ENCODE results near the gene ASRGL1. TPM values are rescaled to one million over a fixed set of nuclear protein-coding genes. Genes with fewer than 3 reads are reported as not detected.

Gene ASRGL1
- total RNA-seq: 1.8 and 3.1 TPM in 2 replicates

GRCh38 chr11:62337303-62338181 lies at the start of gene ASRGL1:
Gene ASRGL1 (plus strand): TSS chr11:62337448. CDS start chr11:62337978, 530 bp downstream.

GRCh38 chr11:62298975-62299374 lies 38.3 kb upstream of the ASRGL1 start, which contains the start of gene SCGB1D4:
Gene SCGB1D4 (minus strand): TSS chr11:62299075. CDS start chr11:62299010, 65 bp downstream.

GRCh38 chr11:62418733-62419132 lies 81.5 kb downstream of the ASRGL1 start, which contains the start of gene SCGB1A1:
Gene SCGB1A1 (plus strand): TSS chr11:62419033. CDS start chr11:62419096, 63 bp downstream.

Other genes with a start within 250 kb of the ASRGL1 start
- gene INCENP, start 213.4 kb upstream of the ASRGL1 start, total RNA-seq: 53.6 and 60.4 TPM in 2 replicates
- gene SCGB1D1, start 147.2 kb upstream of the ASRGL1 start, total RNA-seq: not detected in 2 replicates
- not detected in 2 replicates for gene SCGB2A1, start 128.8 kb upstream of the ASRGL1 start, total RNA-seq
- not detected in 2 replicates for gene SCGB1D2, start 95.2 kb upstream of the ASRGL1 start, total RNA-seq
- gene SCGB2A2, start 67.3 kb upstream of the ASRGL1 start, total RNA-seq: not detected in 2 replicates
- not detected in 2 replicates for gene SCGB1D4, start 38.4 kb upstream of the ASRGL1 start, total RNA-seq
- not detected in 2 replicates for gene SCGB1A1, start 81.6 kb downstream of the ASRGL1 start, total RNA-seq
- 205 and 218 TPM in 2 replicates for gene AHNAK, start 209.4 kb downstream of the ASRGL1 start, total RNA-seq
- 1,643 and 1,652 TPM in 2 replicates for gene EEF1G, start 236.4 kb downstream of the ASRGL1 start, total RNA-seq